Vagina (tissue), 2 donors: ENCODE results near the gene CBX5. TPM values are rescaled to one million over a fixed set of nuclear protein-coding genes. Genes with fewer than 3 reads are reported as not detected.

Experiments used
- DNase-seq, 2 donors: peaks; one replicate each; pipeline ENCODE4 v3.0.0-alpha.2; 2017; ENCODE audit errors: extremely low spot score in 2 of 2
- H3K27ac ChIP-seq: fragments of 200-600 bp; sonication (generic); one replicate; pipeline ENCODE4 v1.5.1; 2019
- H3K27me3 ChIP-seq: fragments of 200-600 bp; sonication (generic); one replicate; pipeline ENCODE4 v1.5.1; 2019
- H3K36me3 ChIP-seq, 2 donors: fragments of 200-600 bp; sonication (generic); one replicate each; pipeline ENCODE4 v1.5.1; 2017 to 2019
- H3K4me1 ChIP-seq: fragments of 200-600 bp; sonication (generic); one replicate; pipeline ENCODE4 v1.5.1; 2019
- H3K4me3 ChIP-seq, 2 donors: fragments of 200-600 bp; sonication (generic); 1 replicate in 1 of 2; 2 replicates in 1 of 2; pipeline ENCODE4 v1.5.1; 2016 to 2019
- H3K9me3 ChIP-seq: fragments of 200-600 bp; sonication (generic); one replicate; pipeline ENCODE4 v1.5.1; 2019
- CTCF ChIP-seq, 3 experiments: fragments of 450-650 bp in 2 of 3; fragments of 200-600 bp in 1 of 3; sonication (generic) in 1 of 3; IDR thresholded peaks; one replicate each; pipeline ENCODE4 v1.5.1; 2017 to 2019; ENCODE audit warnings: antibody characterized with exemption in 3 of 3, mild to moderate bottlenecking in 2 of 3, moderate library complexity in 2 of 3
- POLR2A ChIP-seq, 2 donors: fragments of 450-650 bp; IDR thresholded peaks; one replicate each; pipeline ENCODE4 v1.6.1; 2017; ENCODE audit warnings: antibody characterized with exemption in 2 of 2, mild to moderate bottlenecking in 2 of 2, moderate library complexity in 2 of 2
- POLR2AphosphoS5 ChIP-seq, 2 donors: sonication (generic); formaldehyde crosslinking; IDR thresholded peaks; one replicate each; pipeline ENCODE4 v1.9.0; 2017; ENCODE audit warnings: antibody characterized with exemption in 2 of 2, mild to moderate bottlenecking in 2 of 2, low read depth in 1 of 2; ENCODE audit not compliant: insufficient read depth in 1 of 2
- intact Hi-C: fragments of 100-400 bp; cut with DNase I; formaldehyde crosslinking; loops from one replicate; pipeline ENCODE4 v1.15.1; 2023
- total RNA-seq: library from RNA; depleted of rRNA; stranded (reverse); fragments of >200 nt; gene quantifications from one replicate; pipeline ENCODE4 v1.2.3, GENCODE V29; 2016

The CBX5 gene
- total RNA-seq, 1 donor from 2014 or later, result 21.6 TPM

GRCh38 chr12:54222609-54223008 lies 57.3 kb downstream of the CBX5 start:
- no peak overlapping the region for H3K4me3 ChIP-seq
- H3K27ac ChIP-seq, result no peak overlapping the region
- H3K27me3 ChIP-seq, result no peaks in the 10 kb centered on the region
- H3K9me3 ChIP-seq, result no peaks in the 10 kb centered on the region
- no peak for DNase-seq
- peaks cover 7% of the 10 kb centered on the region for H3K4me1 ChIP-seq
- no peak for TF ChIP-seq CTCF (IDR thresholded peaks at IDR 0.05)
- TF ChIP-seq POLR2AphosphoS5 (IDR thresholded peaks at IDR 0.05; ENCODE audit: insufficient read depth in 1 of 2, low read depth in 1 of 2), result no peak
- H3K36me3 ChIP-seq, result no peaks in the 10 kb centered on the region
- intact Hi-C loops, result no loop called here

GRCh38 chr12:54221402-54221984 lies 58.4 kb downstream of the CBX5 start:
- Histone ChIP-seq H3K9me3 (no peaks in the 10 kb centered on the region), H3K36me3 (no peaks in the 10 kb centered on the region), H3K4me3 (no peak overlapping the region), H3K27ac (no peak overlapping the region), H3K27me3 (no peaks in the 10 kb centered on the region), H3K4me1 (peaks cover 18% of the 10 kb centered on the region)
- intact Hi-C loops, result no loop called here
- TF ChIP-seq POLR2AphosphoS5 (IDR thresholded peaks at IDR 0.05; ENCODE audit: insufficient read depth in 1 of 2, low read depth in 1 of 2) (no peak), POLR2A (IDR thresholded peaks at IDR 0.05) (no peak), CTCF (IDR thresholded peaks at IDR 0.05) (no peak)
- no peak for DNase-seq

GRCh38 chr12:54220567-54220966 lies 59.4 kb downstream of the CBX5 start:
- intact Hi-C loops, result no loop called here

GRCh38 chr12:54220092-54220557 lies 59.8 kb downstream of the CBX5 start:
- TF ChIP-seq CTCF (IDR thresholded peaks at IDR 0.05) (peak; percentile 37 to 81 (median 75)), POLR2AphosphoS5 (IDR thresholded peaks at IDR 0.05; ENCODE audit: insufficient read depth in 1 of 2, low read depth in 1 of 2) (no peak)
- Histone ChIP-seq H3K4me1 (peaks cover 20% of the 10 kb centered on the region), H3K27ac (no peak overlapping the region), H3K27me3 (no peaks in the 10 kb centered on the region), H3K36me3 (no peaks in the 10 kb centered on the region), H3K4me3 (no peak overlapping the region), H3K9me3 (no peaks in the 10 kb centered on the region)
- intact Hi-C loops, result no loop called here
- no peak for DNase-seq

More at GRCh38 chr12:54220567-54220966, 59.4 kb downstream of the CBX5 start:
- no peak for TF ChIP-seq CTCF (IDR thresholded peaks at IDR 0.05)
- TF ChIP-seq POLR2AphosphoS5 (IDR thresholded peaks at IDR 0.05; ENCODE audit: insufficient read depth in 1 of 2, low read depth in 1 of 2), result no peak
- TF ChIP-seq POLR2A (IDR thresholded peaks at IDR 0.05), result no peak
- Histone ChIP-seq H3K4me1 (peaks cover 20% of the 10 kb centered on the region), H3K36me3 (no peaks in the 10 kb centered on the region), H3K4me3 (no peak overlapping the region), H3K9me3 (no peaks in the 10 kb centered on the region), H3K27me3 (no peaks in the 10 kb centered on the region), H3K27ac (no peak overlapping the region)
- no peak for DNase-seq

GRCh38 chr12:54217774-54218241 lies 62.1 kb downstream of the CBX5 start:
- no peaks in the 10 kb centered on the region for H3K9me3 ChIP-seq
- TF ChIP-seq POLR2A (IDR thresholded peaks at IDR 0.05) (no peak), CTCF (IDR thresholded peaks at IDR 0.05) (no peak), POLR2AphosphoS5 (IDR thresholded peaks at IDR 0.05; ENCODE audit: insufficient read depth in 1 of 2, low read depth in 1 of 2) (no peak)
- DNase-seq, result no peak
- peaks cover 4% of the 10 kb centered on the region for H3K27me3 ChIP-seq
- H3K4me1 ChIP-seq, result peaks cover 27% of the 10 kb centered on the region
- no peak overlapping the region for H3K27ac ChIP-seq
- peak overlapping the region; percentile 19 to 38 for H3K4me3 ChIP-seq
- intact Hi-C loops, result loop anchor here (10.0 kb wide), 1 partner anchor 147 kb away; the partner anchor contains the start of gene GPR84
- no peaks in the 10 kb centered on the region for H3K36me3 ChIP-seq
